CD14-positive monocyte (primary cell): ENCODE measurements around the gene WDR26. TPM values are rescaled to one million over a fixed set of nuclear protein-coding genes. Genes with fewer than 3 reads are reported as not detected.

Experiments used
- DNase-seq, 3 donors: peaks; one replicate each; pipeline ENCODE4 v3.0.0-alpha.2; 2011 to 2022
- H2AFZ ChIP-seq: 2 replicates; pipeline ENCODE4 v1.6.0; 2012; ENCODE audit warnings: mild to moderate bottlenecking, low read depth, low read length, inconsistent platforms; ENCODE audit not compliant: insufficient read depth, poor library complexity, severe bottlenecking
- H3K27ac ChIP-seq, 2 donors: 1 replicate in 1 of 2; 2 replicates in 1 of 2; pipeline ENCODE4 v1.5.1; 2012 to 2013; ENCODE audit warnings: low read length in 2 of 2, control low read depth in 1 of 2, inconsistent platforms in 1 of 2, low read depth in 1 of 2, mild to moderate bottlenecking in 1 of 2
- H3K27me3 ChIP-seq, 2 donors: one replicate each; pipeline versions ENCODE4 v1.6.0 to v1.6.1; 2011 to 2013; ENCODE audit warnings: low read length in 2 of 2; ENCODE audit not compliant: control insufficient read depth in 2 of 2, insufficient read depth in 2 of 2
- H3K36me3 ChIP-seq, 2 donors: replicated peaks in 1 of 2; 1 replicate in 1 of 2; 2 replicates in 1 of 2; pipeline versions ENCODE4 v1.5.1 to v1.6.1; 2012 to 2013; ENCODE audit warnings: low read length in 2 of 2, control low read depth in 1 of 2, inconsistent platforms in 1 of 2, mild to moderate bottlenecking in 1 of 2; ENCODE audit not compliant: insufficient read depth in 2 of 2, control insufficient read depth in 1 of 2
- H3K4me1 ChIP-seq, 2 donors: 1 replicate in 1 of 2; 2 replicates in 1 of 2; pipeline versions ENCODE4 v1.5.1 to v1.6.1; 2012 to 2013; ENCODE audit warnings: low read length in 2 of 2, control low read depth in 1 of 2, inconsistent platforms in 1 of 2, mild to moderate bottlenecking in 1 of 2, moderate library complexity in 1 of 2; ENCODE audit not compliant: insufficient read depth in 2 of 2, control insufficient read depth in 1 of 2
- H3K4me2 ChIP-seq: replicated peaks from 2 replicates; pipeline ENCODE3; 2012; ENCODE audit warnings: low read length, moderate library complexity, mild to moderate bottlenecking; ENCODE audit not compliant: poor library complexity, severe bottlenecking; ENCODE audit errors: extremely low read depth
- H3K4me3 ChIP-seq, 3 experiments: fragments of 200-600 bp in 1 of 3; sonication (generic) in 1 of 3; replicated peaks in 1 of 3; 1 replicate in 2 of 3; 2 replicates in 1 of 3; pipeline ENCODE4 v1.5.1; 2011 to 2013; ENCODE audit warnings: low read length in 3 of 3, mild to moderate bottlenecking in 3 of 3, control low read depth in 2 of 3, low read depth in 2 of 3, inconsistent platforms in 1 of 3, moderate library complexity in 1 of 3
- H3K79me2 ChIP-seq: 2 replicates; pipeline ENCODE4 v1.6.0; 2012; ENCODE audit warnings: mild to moderate bottlenecking, control low read depth, inconsistent platforms, low read length, moderate library complexity; ENCODE audit not compliant: insufficient read depth
- H3K9ac ChIP-seq: 2 replicates; pipeline ENCODE4 v1.6.0; 2017; ENCODE audit warnings: low read length, mild to moderate bottlenecking; ENCODE audit not compliant: insufficient read depth, poor library complexity, severe bottlenecking
- H3K9me3 ChIP-seq, 2 donors: replicated peaks in 1 of 2; 1 replicate in 1 of 2; 2 replicates in 1 of 2; pipeline versions ENCODE4 v1.5.1 to v1.6.1; 2012 to 2013; ENCODE audit warnings: low read length in 2 of 2, control low read depth in 1 of 2; ENCODE audit not compliant: control insufficient read depth in 1 of 2, insufficient read depth in 1 of 2
- H4K20me1 ChIP-seq: 2 replicates; pipeline ENCODE4 v1.6.0; 2012; ENCODE audit warnings: mild to moderate bottlenecking, low read length, control low read depth, moderate library complexity; ENCODE audit not compliant: insufficient read depth
- H3K27ac Mint-ChIP-seq, 7 donors: one replicate each; pipeline ENCODE4 v1.8.0; 2020; ENCODE audit warnings: mild to moderate bottlenecking in 7 of 7, mixed read lengths in 7 of 7, moderate library complexity in 6 of 7, inconsistent platforms in 2 of 7
- H3K27me3 Mint-ChIP-seq, 3 donors: one replicate each; pipeline ENCODE4 v1.8.0; 2021 to 2022; ENCODE audit warnings: low read depth in 3 of 3, mild to moderate bottlenecking in 3 of 3, mixed read lengths in 3 of 3, moderate library complexity in 3 of 3, inconsistent platforms in 1 of 3
- H3K36me3 Mint-ChIP-seq, 2 donors: one replicate each; pipeline ENCODE4 v1.8.0; 2020; ENCODE audit warnings: mixed read lengths in 2 of 2, inconsistent platforms in 1 of 2, mild to moderate bottlenecking in 1 of 2
- H3K4me1 Mint-ChIP-seq: one replicate; pipeline ENCODE4 v1.8.0; 2020; ENCODE audit warnings: mild to moderate bottlenecking, mixed read lengths
- H3K4me3 Mint-ChIP-seq, 2 donors: one replicate each; pipeline ENCODE4 v1.8.0; 2020; ENCODE audit warnings: mild to moderate bottlenecking in 2 of 2, mixed read lengths in 2 of 2, moderate library complexity in 1 of 2
- H3K9me3 Mint-ChIP-seq, 7 donors: one replicate each; pipeline ENCODE4 v1.8.0; 2020 to 2022; ENCODE audit warnings: mixed read lengths in 7 of 7, mild to moderate bottlenecking in 6 of 7, moderate library complexity in 6 of 7, inconsistent platforms in 2 of 7
- WGBS: methylation state at CpG from one replicate; pipeline ENCODE4 v1.1.5; 2013; ENCODE audit warnings: missing lambda C conversion rate; ENCODE audit not compliant: insufficient coverage; 5-methylcytosine and 5-hydroxymethylcytosine counted together
- intact Hi-C, 2 donors: fragments of 100-400 bp; cut with micrococcal nuclease; formaldehyde crosslinking; loops; one replicate each; pipeline versions ENCODE4 v1.15.0 to v1.15.1; 2023
- polyA plus RNA-seq, 3 donors: library from polyadenylated mRNA; depleted of rRNA in 1 of 3; unstranded in 2 of 3; stranded (reverse) in 1 of 3; fragments of 300-500 nt in 2 of 3; fragments of >200 nt in 1 of 3; fragmentation: Illumina TruSeq in 2 of 3; gene quantifications; 1 replicate in 2 of 3; 2 replicates in 1 of 3; pipeline ENCODE4 v1.2.3, GENCODE V29; 2012 to 2021
- TF ChIP-seq, protein P1 (sequence below): fragments of 200-600 bp; IDR thresholded peaks from one replicate; pipeline ENCODE4 v1.8.0; 2022; ENCODE audit warnings: antibody characterized with exemption, mild to moderate bottlenecking

The WDR26 gene
- polyA plus RNA-seq, 3 donors: 2.7 to 59.4 (median 4.0) TPM

- Histone ChIP-seq H3K9me3 (no peaks in the 10 kb centered on the region), H3K4me2 (no peak overlapping the region), H4K20me1 (peaks cover 92% of the 10 kb centered on the region), H3K27ac (no peak overlapping the region), H3K27me3 (no peaks in the 10 kb centered on the region), H3K4me3 (no peak overlapping the region), H3K4me1 (no peaks in the 10 kb centered on the region), H2AFZ (no peak overlapping the region), H3K36me3 (peaks cover 90 to 96% of the 10 kb centered on the region in 2 donors), H3K79me2 (peaks cover 15% of the 10 kb centered on the region), H3K9ac (no peak overlapping the region)
- DNase-seq: no peak
- WGBS: 100% methylated on average over 1 of the region's 7 CpGs
- Mint-ChIP-seq H3K4me1 (no peaks in the 10 kb centered on the region), H3K36me3 (peaks cover 71 to 89% of the 10 kb centered on the region in 2 donors), H3K4me3 (no peak overlapping the region), H3K9me3 (no peaks in the 10 kb centered on the region), H3K27me3 (no peaks in the 10 kb centered on the region), H3K27ac (peak overlapping the region in 1 of 7 donors; percentile 4)
- intact Hi-C loops: no loop called here
- TF ChIP-seq, protein P1, sequence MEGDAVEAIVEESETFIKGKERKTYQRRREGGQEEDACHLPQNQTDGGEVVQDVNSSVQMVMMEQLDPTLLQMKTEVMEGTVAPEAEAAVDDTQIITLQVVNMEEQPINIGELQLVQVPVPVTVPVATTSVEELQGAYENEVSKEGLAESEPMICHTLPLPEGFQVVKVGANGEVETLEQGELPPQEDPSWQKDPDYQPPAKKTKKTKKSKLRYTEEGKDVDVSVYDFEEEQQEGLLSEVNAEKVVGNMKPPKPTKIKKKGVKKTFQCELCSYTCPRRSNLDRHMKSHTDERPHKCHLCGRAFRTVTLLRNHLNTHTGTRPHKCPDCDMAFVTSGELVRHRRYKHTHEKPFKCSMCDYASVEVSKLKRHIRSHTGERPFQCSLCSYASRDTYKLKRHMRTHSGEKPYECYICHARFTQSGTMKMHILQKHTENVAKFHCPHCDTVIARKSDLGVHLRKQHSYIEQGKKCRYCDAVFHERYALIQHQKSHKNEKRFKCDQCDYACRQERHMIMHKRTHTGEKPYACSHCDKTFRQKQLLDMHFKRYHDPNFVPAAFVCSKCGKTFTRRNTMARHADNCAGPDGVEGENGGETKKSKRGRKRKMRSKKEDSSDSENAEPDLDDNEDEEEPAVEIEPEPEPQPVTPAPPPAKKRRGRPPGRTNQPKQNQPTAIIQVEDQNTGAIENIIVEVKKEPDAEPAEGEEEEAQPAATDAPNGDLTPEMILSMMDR: no peak
Measured at GRCh38 chr1:224407571-224408293, 26.9 kb downstream of the WDR26 start.

DNA sequence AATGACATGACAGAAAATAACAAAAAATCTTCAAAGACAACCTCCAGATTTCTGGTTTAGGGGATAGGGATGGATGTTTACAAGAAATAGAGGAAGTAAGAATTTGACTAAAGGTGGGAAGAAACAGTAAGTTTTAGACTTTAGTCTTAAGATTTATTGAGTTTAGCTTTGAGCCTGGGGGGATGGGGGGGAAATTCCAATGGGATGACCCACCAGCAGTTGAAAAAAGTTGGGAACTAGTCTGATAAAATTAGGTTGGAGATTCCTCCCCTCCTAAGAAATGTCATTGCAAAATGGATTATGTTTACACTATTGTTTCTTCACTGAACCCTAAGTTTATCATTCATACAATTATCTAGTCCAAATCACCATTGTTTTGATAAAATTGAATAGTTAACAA, 28.4 kb downstream of the WDR26 start:
- Mint-ChIP-seq H3K27me3 (no peaks in the 10 kb centered on the region), H3K36me3 (peaks cover 70 to 87% of the 10 kb centered on the region in 2 donors), H3K9me3 (no peaks in the 10 kb centered on the region), H3K27ac (peak overlapping the region in 1 of 7 donors; percentile 57), H3K4me1 (no peaks in the 10 kb centered on the region), H3K4me3 (no peak overlapping the region)
- no peaks in the 10 kb centered on the region for H3K9me3 ChIP-seq
- H2AFZ ChIP-seq: no peak overlapping the region
- no peak overlapping the region for H3K4me3 ChIP-seq
- no peak for DNase-seq
- TF ChIP-seq, protein P1: no peak
- peaks cover 88 to 96% of the 10 kb centered on the region in 2 donors for H3K36me3 ChIP-seq
- no peak overlapping the region for H3K9ac ChIP-seq
- H3K79me2 ChIP-seq: peaks cover 15% of the 10 kb centered on the region
- H3K27ac ChIP-seq: no peak overlapping the region
- intact Hi-C loops: no loop called here
- no peak overlapping the region for H3K4me2 ChIP-seq
- peaks cover 90% of the 10 kb centered on the region for H4K20me1 ChIP-seq
- H3K4me1 ChIP-seq: no peaks in the 10 kb centered on the region
- H3K27me3 ChIP-seq: no peaks in the 10 kb centered on the region
